CD4-positive, alpha-beta T cell (primary cell): ENCODE data around the gene RNPEPL1. TPM values are rescaled to one million over a fixed set of nuclear protein-coding genes. Genes with fewer than 3 reads are reported as not detected.

Source experiments
- ATAC-seq: fragments of 200-7000 bp; cut with Tn5 transposase; one replicate; pipeline ENCODE4 v1.10.0; 2022; ENCODE audit warnings: mild to moderate bottlenecking; ENCODE audit not compliant: poor library complexity
- CTCF ChIA-PET: fragments of 350-600 bp; sonication (Branson Sonifier 250); formaldehyde crosslinking; loops from one replicate; lab custom pipeline; 2021; ENCODE audit warnings: antibody characterized with exemption, inconsistent platforms; lab: Charles Lee
- POLR2A ChIA-PET: fragments of 350-600 bp; sonication (Branson Sonifier 250); formaldehyde crosslinking; loops from one replicate; lab custom pipeline; 2021; ENCODE audit warnings: antibody characterized with exemption, inconsistent platforms; lab: Charles Lee
- DNase-seq, 14 experiments: peaks; one replicate each; pipeline ENCODE4 v3.0.0-alpha.2; 2013 to 2020; ENCODE audit warnings: mixed read lengths in 2 of 14
- H3K27ac ChIP-seq, 2 donors: one replicate each; pipeline versions ENCODE4 v1.5.1 to v1.7.0; 2013; ENCODE audit warnings: low read length in 2 of 2, low read depth in 1 of 2, mild to moderate bottlenecking in 1 of 2
- H3K27me3 ChIP-seq, 2 experiments: 1 replicate in 1 of 2; 2 replicates in 1 of 2; pipeline versions ENCODE4 v1.6.1 to v1.7.0; 2013; ENCODE audit warnings: low read length in 2 of 2, control low read depth in 1 of 2, mild to moderate bottlenecking in 1 of 2, moderate library complexity in 1 of 2; ENCODE audit not compliant: insufficient read depth in 2 of 2, control insufficient read depth in 1 of 2
- H3K36me3 ChIP-seq: one replicate; pipeline ENCODE4 v1.6.1; 2013; ENCODE audit warnings: low read length, control low read depth; ENCODE audit not compliant: insufficient read depth
- H3K4me1 ChIP-seq: one replicate; pipeline ENCODE4 v1.6.1; 2013; ENCODE audit warnings: low read length, control low read depth; ENCODE audit not compliant: insufficient read depth
- H3K4me3 ChIP-seq: one replicate; pipeline ENCODE4 v1.5.1; 2013; ENCODE audit warnings: mild to moderate bottlenecking, low read length, moderate library complexity
- H3K9me3 ChIP-seq, 2 experiments: 1 replicate in 1 of 2; 2 replicates in 1 of 2; pipeline versions ENCODE4 v1.6.1 to v1.7.0; 2013; ENCODE audit warnings: low read length in 2 of 2, mild to moderate bottlenecking in 2 of 2, control low read depth in 1 of 2, moderate library complexity in 1 of 2; ENCODE audit not compliant: control insufficient read depth in 1 of 2, insufficient read depth in 1 of 2
- H3K27ac Mint-ChIP-seq: one replicate; pipeline ENCODE4 v1.8.0; 2020; ENCODE audit warnings: mixed read lengths
- H3K27me3 Mint-ChIP-seq: one replicate; pipeline ENCODE4 v1.8.0; 2021; ENCODE audit warnings: mixed read lengths
- H3K36me3 Mint-ChIP-seq: one replicate; pipeline ENCODE4 v1.8.0; 2021; ENCODE audit warnings: low read depth, mixed read lengths
- H3K4me1 Mint-ChIP-seq: one replicate; pipeline ENCODE4 v1.8.0; 2021; ENCODE audit warnings: low read depth, mixed read lengths
- H3K4me3 Mint-ChIP-seq: one replicate; pipeline ENCODE4 v1.8.0; 2020; ENCODE audit warnings: mild to moderate bottlenecking, mixed read lengths
- H3K9me3 Mint-ChIP-seq: one replicate; pipeline ENCODE4 v1.8.0; 2020; ENCODE audit warnings: mixed read lengths
- CTCF ChIP-seq: fragments of 200-600 bp; IDR thresholded peaks from one replicate; pipeline ENCODE4 v1.8.0; 2022; ENCODE audit warnings: antibody characterized with exemption, mild to moderate bottlenecking
- intact Hi-C, 2 experiments: fragments of 100-400 bp; cut with DNase I in 1 of 2; cut with micrococcal nuclease in 1 of 2; formaldehyde crosslinking; loops; one replicate each; pipeline versions ENCODE4 v1.15.1 to v1.9.0; 2023 to 2025; cut with DNase I, micrococcal nuclease
- total RNA-seq, 174 experiments: library from RNA in 2 of 174; stranded (reverse) in 2 of 174; gene quantifications; one replicate each; pipeline ENCODE4 v1.2.3 and lab custom pipeline; 2021 to 2026

RNPEPL1 gene
- total RNA-seq, 2 experiments from 2014 or later: 73.0 to 78.8 TPM

GRCh38 chr2:240567137-240567871, 980 bp upstream of the RNPEPL1 start:
- Mint-ChIP-seq H3K27ac (peak overlapping the region; percentile 98), H3K36me3 (peaks cover 57% of the 10 kb centered on the region), H3K9me3 (no peaks in the 10 kb centered on the region), H3K27me3 (no peaks in the 10 kb centered on the region), H3K4me1 (peaks cover 76% of the 10 kb centered on the region), H3K4me3 (peak overlapping the region; percentile 96)
- no peak for TF ChIP-seq CTCF
- ChIA-PET POLR2A (interaction anchor here (1.2 to 7.3 kb wide), 7 partner anchors 10 to 748 kb away, joined by 4 to 224 read pairs (median 18); partner anchors contain the start of genes ANKMY1, CAPN10 and HDLBP), CTCF (interaction anchor here (0.6 to 5.3 kb wide), 7 partner anchors 9 to 54 kb away, joined by 4 to 54 read pairs (median 24); partner anchors contain the start of genes ANKMY1 and CAPN10)
- Histone ChIP-seq H3K4me1 (peaks cover 88% of the 10 kb centered on the region), H3K27me3 (no peaks in the 10 kb centered on the region), H3K36me3 (peaks cover 20% of the 10 kb centered on the region), H3K9me3 (no peaks in the 10 kb centered on the region), H3K4me3 (peak overlapping the region; percentile 87), H3K27ac (peak overlapping the region; percentile 80 to 93)
- intact Hi-C loops: loop anchor here (2.0 to 10.0 kb wide), 10 partner anchors 53 to 1317 kb away; partner anchors contain the start of genes COPS9 (in 1 of the 2), FARP2 (in 1 of the 2), GPR35 (in 1 of the 2) and HDAC4 (in 1 of the 2)
- ATAC-seq: peak; percentile 8
- peak in 10 of 14 experiments; percentile 43 to 79 (median 58) for DNase-seq

GRCh38 chr2:240568678-240569522, 616 bp downstream of the RNPEPL1 start:
- H3K36me3 ChIP-seq: peaks cover 25% of the 10 kb centered on the region
- Mint-ChIP-seq H3K4me3 (peak overlapping the region; percentile 87), H3K4me1 (peaks cover 63% of the 10 kb centered on the region), H3K27me3 (no peaks in the 10 kb centered on the region), H3K36me3 (peaks cover 46% of the 10 kb centered on the region), H3K9me3 (no peaks in the 10 kb centered on the region), H3K27ac (peak overlapping the region; percentile 82)
- peaks cover 85% of the 10 kb centered on the region for H3K4me1 ChIP-seq
- H3K27me3 ChIP-seq: no peaks in the 10 kb centered on the region
- CTCF ChIA-PET: interaction anchor here (1.3 to 4.8 kb wide), 4 partner anchors 11 to 20 kb away, joined by 3 to 54 read pairs (median 15); partner anchors contain the start of genes ANKMY1 and CAPN10
- DNase-seq (peak; percentile 30 to 89 (median 62)), ATAC-seq (peak; percentile 2)
- no peak for TF ChIP-seq CTCF
- POLR2A ChIA-PET: interaction anchor here (0.6 to 7.3 kb wide), 10 partner anchors 8 to 136 kb away, joined by 3 to 224 read pairs (median 4); partner anchors contain the start of genes ANKMY1, CAPN10 and DUSP28
- H3K9me3 ChIP-seq: no peaks in the 10 kb centered on the region
- peak overlapping the region; percentile 44 to 66 for H3K27ac ChIP-seq
- peak overlapping the region; percentile 74 for H3K4me3 ChIP-seq
- intact Hi-C loops: loop anchor here (1.0 to 10.0 kb wide), 10 partner anchors 16 to 1316 kb away; partner anchors contain the start of genes COPS9 (in 1 of the 2), FARP2 (in 1 of the 2), GPR35 (in 1 of the 2) and HDAC4 (in 1 of the 2)
